Activated CD8-positive, alpha-beta memory T cell treated with anti-CD3 and anti-CD28 coated beads for 48 hours (primary cell): ENCODE data around the gene CCDC138.

ENCODE experiments used
- DNase-seq, 3 experiments: peaks; one replicate each; pipeline ENCODE4 v3.0.0-alpha.2; 2020; ENCODE audit warnings: low read depth in 2 of 3, low spot score in 2 of 3

CCDC138 gene

DNA sequence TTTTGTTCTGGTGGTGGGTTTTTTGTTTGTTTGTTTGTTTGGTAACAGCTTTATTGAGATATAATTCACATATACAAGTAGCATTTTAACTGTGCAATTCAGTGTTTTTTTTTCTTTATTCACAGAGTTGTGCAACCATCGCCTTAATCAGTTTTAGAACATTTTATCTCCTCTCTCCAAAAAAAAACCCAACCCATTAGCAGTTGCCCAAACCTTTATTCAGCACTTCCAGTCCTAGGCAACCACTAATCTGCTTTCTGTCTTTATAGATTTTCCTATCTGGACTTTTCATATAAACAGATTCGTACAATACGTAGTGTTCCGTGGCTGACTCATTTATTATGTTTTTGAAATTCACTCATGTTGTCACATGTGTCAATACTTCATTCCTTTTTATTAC is 38.7 kb downstream of the CCDC138 start:
- no peak for DNase-seq

DNA sequence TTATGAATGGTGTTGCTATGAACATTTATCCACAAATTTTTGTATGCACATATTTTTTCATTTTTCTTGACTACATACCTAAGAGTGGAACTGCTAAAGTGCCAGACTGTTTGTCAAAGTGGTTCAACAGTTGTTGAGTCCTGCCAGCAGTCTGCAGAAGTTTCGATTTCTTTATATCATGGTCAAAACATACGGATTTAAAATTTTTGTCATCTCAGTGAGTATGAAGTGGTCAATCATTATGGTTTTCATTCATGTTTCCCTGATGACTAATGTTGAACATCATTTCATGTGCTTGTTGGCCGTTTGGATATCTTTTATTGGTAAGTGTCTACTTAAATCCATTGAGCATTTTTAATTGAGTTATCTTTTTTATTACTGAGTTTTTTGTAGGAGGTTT is 39.2 kb downstream of the CCDC138 start:
- no peak for DNase-seq

- DNase-seq = no peak
These were observed 43.2 kb downstream of the CCDC138 start for GRCh38 chr2:108829578-108830310.

DNA sequence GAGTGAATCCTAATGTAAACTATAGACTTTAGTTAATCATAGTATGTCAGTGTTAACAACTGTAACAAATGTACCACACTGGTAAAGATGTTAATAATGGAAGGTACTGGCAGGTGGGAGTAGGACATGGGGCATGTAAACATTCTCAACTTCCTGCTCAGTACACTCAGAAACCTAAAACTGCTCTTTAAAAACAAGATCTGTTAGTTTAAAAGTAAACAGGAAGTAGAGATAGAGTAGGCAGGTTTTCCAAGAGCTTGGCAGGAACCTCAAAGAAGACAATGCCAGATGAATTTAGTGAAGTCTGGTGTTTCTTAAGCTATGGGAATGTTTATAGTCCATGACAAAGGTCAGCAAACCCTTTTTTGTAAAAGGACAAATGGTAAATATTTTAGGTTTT is 46.6 kb downstream of the CCDC138 start:
- DNase-seq = no peak

- no peak for DNase-seq
These were observed 48.0 kb downstream of the CCDC138 start for GRCh38 chr2:108834620-108835019.

DNA sequence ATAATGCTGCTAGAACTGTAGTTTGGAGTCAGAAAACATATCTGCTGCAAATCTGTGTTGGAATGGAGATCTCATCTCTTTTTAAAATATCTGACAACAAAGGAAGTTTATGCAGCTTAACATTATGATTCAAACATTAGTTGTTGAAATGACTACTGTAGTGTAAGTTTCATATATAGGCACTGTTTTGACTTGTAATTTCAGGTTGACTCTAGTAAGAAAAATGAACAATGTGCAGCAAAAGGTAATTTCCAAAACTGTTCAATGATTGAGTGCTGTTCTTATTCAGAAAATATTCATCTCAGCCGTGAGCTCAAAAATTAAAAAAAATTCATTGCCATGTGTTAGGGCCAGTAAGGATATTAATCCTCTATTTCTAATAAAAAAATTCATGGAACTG is 48.5 kb downstream of the CCDC138 start:
- no peak for DNase-seq

DNA sequence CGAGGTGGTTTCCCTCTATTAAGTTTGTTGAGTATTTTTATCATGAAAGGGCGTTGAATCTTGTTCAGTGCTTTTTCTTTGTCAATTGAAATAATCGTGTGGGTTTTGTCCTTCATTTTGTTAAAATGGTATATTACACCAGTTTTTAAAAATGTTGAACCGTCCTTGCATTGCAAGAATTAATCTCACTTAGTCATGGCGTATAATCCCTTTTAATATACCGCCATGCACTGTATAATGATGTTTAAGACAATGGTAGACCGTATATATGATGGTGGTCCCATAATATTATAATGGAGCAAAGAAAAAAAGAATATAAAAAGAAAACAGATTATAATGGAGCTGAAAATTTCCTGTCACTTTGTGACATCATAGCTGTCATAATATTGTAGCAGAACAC is 50.6 kb downstream of the CCDC138 start:
- no peak for DNase-seq

DNA sequence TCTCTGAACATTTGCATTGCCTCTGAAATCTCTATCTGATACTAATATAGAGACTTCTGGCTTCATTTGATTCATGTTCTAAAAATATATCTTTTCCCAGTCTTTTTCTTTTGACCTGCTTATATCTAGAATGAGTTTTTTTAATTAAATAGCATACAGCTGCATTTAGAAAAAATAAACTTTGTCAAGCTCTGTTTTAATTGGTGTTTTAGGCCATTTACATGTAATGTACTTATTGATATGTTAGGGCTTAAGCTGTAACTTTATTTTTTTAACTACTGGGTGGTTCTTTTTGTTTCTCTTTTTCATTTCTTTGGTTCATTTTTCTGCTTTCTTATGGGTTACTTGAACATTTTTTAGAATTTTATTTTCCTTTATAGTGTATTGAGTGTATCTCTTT is 54.9 kb downstream of the CCDC138 start:
- DNase-seq = no peak

GRCh38 chr2:108845923-108846322 is 59.4 kb downstream of the CCDC138 start:
- DNase-seq = no peak

GRCh38 chr2:108847000-108847399 is 60.4 kb downstream of the CCDC138 start:
- DNase-seq = no peak

- DNase-seq = no peak
These were observed 65.8 kb downstream of the CCDC138 start for GRCh38 chr2:108852375-108852774.

- no peak for DNase-seq
These were observed 66.8 kb downstream of the CCDC138 start for GRCh38 chr2:108853421-108853820.

- no peak for DNase-seq
These were observed 67.9 kb downstream of the CCDC138 start for GRCh38 chr2:108854484-108854883.

DNA sequence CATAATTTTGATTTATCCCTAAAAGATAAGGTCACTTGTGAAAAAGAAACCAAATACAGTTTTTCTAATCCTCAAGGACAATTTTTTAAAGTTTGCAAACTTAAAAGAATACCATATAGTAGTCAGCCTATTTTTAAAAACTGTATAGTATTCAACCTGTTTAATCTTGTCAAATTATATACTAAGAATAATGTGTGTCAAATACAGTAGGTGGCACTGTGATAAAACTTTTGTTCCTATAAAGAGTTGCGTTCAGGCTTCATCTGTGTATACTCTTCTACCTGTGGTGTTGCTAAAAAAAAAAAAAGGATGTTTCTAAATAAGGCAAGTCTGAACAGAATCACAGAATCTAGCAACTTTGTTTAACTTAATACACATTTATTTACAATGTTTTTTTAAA is 68.6 kb downstream of the CCDC138 start:
- no peak for DNase-seq

GRCh38 chr2:108858894-108859293 is 72.3 kb downstream of the CCDC138 start:
- DNase-seq = no peak

GRCh38 chr2:108866041-108866440 is 79.5 kb downstream of the CCDC138 start:
- DNase-seq = no peak

- DNase-seq = no peak
These were observed 82.3 kb downstream of the CCDC138 start for GRCh38 chr2:108868911-108869310.

GRCh38 chr2:108869542-108869941 is 83.0 kb downstream of the CCDC138 start:
- DNase-seq = no peak

- no peak for DNase-seq
These were observed 83.6 kb downstream of the CCDC138 start for GRCh38 chr2:108870069-108870644.

- DNase-seq = no peak
These were observed 90.9 kb downstream of the CCDC138 start for GRCh38 chr2:108877506-108877905.

GRCh38 chr2:108878276-108878675 is 91.7 kb downstream of the CCDC138 start:
- no peak for DNase-seq

GRCh38 chr2:108884619-108885018 is 98.0 kb downstream of the CCDC138 start:
- DNase-seq = no peak

GRCh38 chr2:108889907-108890306 is 103.3 kb downstream of the CCDC138 start:
- DNase-seq = no peak
